HS-5 (cell line): Measurements from ENCODE around the gene MRPL33.

Source experiments
- DNase-seq: peaks from one replicate; pipeline ENCODE4 v3.0.0-alpha.2; 2012; ENCODE audit warnings: low read depth

The MRPL33 gene

GRCh38 chr2:27771548-27772335 is at the start of gene MRPL33:
Gene MRPL33, plus strand, starts transcription at chr2:27771719. Its CDS starts 59 bp downstream, at chr2:27771778.
- peak; percentile 52 for DNase-seq

DNA sequence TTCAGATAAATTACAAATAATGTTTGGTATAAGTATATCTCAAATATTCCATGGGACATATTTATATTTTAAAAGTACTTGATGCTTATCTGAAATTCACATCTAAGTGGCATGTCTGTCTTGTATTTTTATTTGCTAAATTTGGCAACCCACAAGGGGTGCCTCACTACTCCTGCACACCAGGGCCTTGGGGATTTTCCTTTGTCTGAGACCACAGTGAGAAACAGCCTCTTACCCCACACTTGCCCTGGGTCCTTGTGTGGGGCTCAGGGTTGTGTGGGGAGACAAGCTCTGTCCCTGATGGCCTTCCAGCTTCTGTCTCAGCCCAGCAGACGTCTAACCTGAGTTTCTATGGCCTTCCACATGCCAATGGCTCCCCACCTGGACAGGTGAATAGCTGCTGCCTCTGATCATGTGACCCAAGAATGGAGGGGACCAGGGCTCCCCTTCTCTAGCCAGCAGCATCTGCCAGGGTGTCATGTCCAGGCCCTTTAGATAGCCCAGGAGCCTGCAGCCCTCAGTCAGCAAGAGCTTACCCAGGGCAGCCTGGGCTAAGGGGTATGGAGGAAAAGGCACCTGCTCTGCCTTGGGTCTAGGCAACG is 49.5 kb upstream of the MRPL33 start:
- no peak for DNase-seq

DNA sequence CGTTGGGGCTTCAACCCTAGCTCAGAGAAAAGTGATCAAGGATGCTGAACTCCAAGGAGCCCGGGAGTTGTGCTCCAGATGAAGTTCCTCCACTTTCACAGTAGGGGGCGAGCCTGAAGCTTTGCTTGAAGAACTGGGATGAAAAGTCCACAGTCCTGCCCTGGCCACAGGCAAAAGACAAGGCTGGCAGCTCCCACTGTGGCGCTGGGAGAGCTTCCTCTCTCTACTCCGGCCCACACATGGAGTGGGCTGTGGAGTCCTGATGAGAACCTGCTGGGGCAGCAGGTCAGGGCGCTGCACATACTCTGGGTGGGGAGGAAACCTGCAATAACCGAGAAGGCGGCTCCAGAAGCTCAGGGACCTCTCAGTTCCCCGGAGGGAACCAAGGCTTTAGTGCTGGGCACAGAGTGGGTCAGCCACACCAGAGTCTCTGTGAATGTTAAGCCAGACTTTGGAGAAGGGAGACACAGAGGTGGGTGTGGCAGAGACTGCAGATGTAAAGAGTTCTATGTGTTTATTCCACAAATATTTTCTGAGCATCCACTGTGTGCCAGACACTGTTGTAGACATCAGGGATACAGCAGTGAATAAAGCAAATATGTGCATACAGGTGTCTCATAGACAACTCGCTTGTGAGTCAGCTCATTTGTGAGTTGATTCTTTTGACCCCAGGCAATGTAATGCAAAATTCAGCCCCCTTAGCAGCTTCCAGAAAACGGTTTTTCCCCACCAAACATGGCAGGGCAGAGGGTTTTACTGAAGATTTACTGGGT is 48.0 kb upstream of the MRPL33 start:
- no peak for DNase-seq

GRCh38 chr2:27724191-27724590 is 47.3 kb upstream of the MRPL33 start:
- DNase-seq, result no peak

- no peak for DNase-seq
Measured at GRCh38 chr2:27724905-27725701, 46.4 kb upstream of the MRPL33 start.

GRCh38 chr2:27727257-27727656 is 44.3 kb upstream of the MRPL33 start:
- no peak for DNase-seq

- no peak for DNase-seq
Measured at GRCh38 chr2:27728081-27728858, 43.2 kb upstream of the MRPL33 start.

- no peak for DNase-seq
Measured at GRCh38 chr2:27729198-27729597, 42.3 kb upstream of the MRPL33 start.

- DNase-seq, result no peak
Measured at GRCh38 chr2:27729614-27730013, 41.9 kb upstream of the MRPL33 start.

- no peak for DNase-seq
Measured at GRCh38 chr2:27730261-27730662, 41.3 kb upstream of the MRPL33 start.

DNA sequence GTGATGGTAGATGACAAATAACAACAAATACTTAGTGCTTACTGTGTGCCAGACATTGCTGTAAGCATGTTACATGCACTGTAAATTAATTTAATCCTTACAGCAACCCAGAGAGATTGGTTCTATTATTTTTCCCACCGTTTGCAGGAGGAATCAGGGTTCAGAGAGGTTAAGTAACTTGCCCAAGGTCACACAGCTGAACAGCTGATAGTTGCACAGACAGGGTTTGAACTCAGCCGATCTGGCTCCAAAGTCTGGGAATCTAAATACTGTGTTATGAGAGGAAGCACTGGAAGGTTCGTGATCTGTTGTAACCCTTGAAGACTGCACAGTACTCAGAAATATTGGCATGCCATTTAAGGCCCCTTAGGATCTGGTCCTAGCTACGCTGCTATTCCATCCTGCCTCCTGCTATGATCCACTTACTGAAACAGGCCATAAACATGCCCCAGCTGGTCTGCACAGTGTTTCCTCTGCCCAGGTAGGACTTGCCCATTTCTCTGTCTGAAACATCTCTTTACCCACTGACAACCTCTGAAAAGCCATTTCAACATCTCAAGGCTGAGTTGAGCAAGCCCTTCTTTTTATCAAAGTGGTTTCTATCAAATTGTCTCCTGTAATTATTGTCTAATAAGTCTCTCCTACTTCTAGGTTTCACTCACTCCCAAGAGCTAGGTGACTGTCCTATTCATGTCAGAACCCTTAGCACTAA is 40.4 kb upstream of the MRPL33 start:
- DNase-seq, result no peak

GRCh38 chr2:27734305-27734704 is 37.2 kb upstream of the MRPL33 start:
- DNase-seq, result no peak

DNA sequence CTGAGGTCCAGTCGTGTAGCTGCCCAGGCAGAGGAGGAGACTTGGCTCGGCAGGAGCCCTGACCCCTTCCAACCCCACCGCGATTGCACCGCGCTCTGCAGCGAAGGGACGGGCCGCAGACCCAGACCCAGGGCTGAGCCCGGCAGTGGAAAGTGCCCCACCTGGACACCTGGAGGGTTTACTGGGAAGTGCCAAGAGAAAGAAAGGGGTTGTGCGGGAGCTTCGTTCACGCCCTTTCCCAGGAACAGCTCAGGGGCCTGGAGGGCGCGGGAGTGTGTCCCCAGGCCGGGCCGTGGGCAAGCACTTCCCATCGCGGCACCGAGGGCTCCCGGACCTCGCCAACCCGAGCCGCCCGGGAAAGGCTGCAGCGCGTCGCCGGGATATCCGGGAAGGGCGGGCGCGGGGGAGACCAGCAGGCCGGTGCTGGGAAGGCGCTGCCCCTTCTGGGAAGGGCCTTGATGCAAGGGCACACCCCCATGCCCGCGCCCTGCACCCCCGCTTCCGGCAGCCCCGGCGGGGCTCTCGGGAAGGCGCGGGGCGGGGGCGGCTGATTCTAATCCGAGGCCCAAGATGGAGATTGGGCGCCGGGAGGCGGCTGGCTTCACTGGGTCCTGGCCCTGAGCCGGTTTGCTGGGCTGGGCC is 36.1 kb upstream of the MRPL33 start:
- DNase-seq, result no peak

- DNase-seq, result no peak
Measured at GRCh38 chr2:27736031-27736889, 35.3 kb upstream of the MRPL33 start.

GRCh38 chr2:27736890-27737204 is 34.7 kb upstream of the MRPL33 start:
- DNase-seq, result no peak

GRCh38 chr2:27737676-27738348 is 33.7 kb upstream of the MRPL33 start:
- DNase-seq, result no peak

GRCh38 chr2:27738349-27739057 is 33.0 kb upstream of the MRPL33 start:
- DNase-seq, result no peak

- DNase-seq, result no peak
Measured at GRCh38 chr2:27739058-27739373, 32.5 kb upstream of the MRPL33 start.
